Measurements from ENCODE around the gene ITGA7.

The ITGA7 gene

DNA sequence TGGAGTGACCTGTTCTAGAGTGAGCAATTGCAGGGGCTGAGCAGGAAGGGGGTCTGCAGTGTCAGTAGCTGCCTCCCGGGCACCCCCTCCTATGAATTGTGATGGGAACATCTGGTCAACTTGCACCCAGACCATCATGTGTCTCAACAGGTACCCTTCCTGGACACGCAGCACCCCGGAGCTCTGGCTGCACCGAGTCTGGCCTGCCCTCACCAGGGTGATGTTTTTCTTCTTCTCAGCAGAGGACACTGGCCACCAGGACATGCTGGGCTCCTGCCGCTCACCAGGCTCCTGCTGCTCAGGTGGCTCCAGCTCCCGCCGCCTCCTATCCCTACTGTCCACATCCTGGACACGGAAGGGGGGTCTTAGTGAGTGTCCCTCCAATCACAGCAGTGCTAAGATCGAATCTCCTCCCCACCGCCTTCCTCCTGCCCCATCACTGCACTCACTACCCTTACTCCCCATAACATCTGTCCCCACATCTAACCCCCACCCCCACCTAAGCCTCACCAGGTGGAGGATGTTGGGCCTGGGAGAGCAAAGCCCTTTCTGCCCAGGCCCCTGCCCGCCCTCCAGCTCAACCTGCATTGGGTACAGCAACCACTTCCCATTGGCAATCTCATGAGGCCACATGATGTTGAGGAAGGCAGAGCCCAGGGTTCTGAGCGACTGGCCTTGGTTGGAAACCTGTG, 14.9 kb downstream of the ITGA7 start:
- no peak overlapping the region for H3K27ac ChIP-seq
- TF ChIP-seq, protein P1, sequence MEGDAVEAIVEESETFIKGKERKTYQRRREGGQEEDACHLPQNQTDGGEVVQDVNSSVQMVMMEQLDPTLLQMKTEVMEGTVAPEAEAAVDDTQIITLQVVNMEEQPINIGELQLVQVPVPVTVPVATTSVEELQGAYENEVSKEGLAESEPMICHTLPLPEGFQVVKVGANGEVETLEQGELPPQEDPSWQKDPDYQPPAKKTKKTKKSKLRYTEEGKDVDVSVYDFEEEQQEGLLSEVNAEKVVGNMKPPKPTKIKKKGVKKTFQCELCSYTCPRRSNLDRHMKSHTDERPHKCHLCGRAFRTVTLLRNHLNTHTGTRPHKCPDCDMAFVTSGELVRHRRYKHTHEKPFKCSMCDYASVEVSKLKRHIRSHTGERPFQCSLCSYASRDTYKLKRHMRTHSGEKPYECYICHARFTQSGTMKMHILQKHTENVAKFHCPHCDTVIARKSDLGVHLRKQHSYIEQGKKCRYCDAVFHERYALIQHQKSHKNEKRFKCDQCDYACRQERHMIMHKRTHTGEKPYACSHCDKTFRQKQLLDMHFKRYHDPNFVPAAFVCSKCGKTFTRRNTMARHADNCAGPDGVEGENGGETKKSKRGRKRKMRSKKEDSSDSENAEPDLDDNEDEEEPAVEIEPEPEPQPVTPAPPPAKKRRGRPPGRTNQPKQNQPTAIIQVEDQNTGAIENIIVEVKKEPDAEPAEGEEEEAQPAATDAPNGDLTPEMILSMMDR (IDR thresholded peaks at IDR 0.05) = no peak
- TF ChIP-seq ZFX (IDR thresholded peaks at IDR 0.05; ENCODE audit: borderline replicate concordance) = no peak

DNA sequence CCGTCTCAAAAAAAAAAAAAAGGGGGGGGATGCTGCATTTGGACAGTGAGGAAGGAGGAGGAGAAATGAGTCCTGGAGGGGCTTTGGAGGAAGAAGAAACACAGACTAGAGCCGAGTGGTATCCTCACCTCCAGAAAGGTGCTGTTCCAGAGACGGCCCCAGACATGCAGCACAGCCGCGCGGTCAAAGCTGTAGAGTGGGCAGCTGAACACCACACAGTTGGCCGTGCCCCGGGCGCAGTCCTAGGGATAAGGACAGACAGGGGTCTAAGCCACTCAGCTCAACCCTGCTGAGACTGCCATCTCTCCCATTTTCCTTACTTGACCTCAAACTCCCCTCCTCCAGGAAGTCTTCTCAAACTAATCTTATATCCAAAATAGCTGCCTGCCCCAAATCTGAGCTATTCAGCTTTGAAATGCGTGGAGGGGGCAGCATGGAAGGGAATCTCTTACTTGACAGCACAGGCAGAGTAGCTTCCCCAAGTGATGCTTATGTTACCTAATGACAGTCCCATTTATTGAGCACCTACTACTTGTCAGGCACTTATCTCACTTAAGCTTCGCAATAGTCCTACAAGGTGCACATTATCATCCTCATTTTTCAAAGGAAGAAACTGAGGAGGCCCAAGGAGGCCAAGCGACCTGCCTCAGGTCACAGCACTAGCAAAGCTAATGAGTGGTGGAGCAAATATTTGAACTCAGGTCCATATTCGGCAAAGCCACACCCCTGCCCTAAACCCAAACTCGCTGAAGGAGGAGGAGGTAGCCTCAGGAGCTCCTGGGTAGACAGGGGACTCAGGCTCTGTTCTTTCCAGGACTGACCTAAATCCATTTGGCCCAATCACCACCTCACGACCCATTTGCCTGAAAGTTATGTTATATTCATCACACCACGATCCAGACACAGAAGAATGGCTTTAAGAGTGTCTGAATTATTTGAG, 18.7 kb downstream of the ITGA7 start:
- H3K27ac ChIP-seq = no peak overlapping the region; the same call in 1 of the 2 replicates
- no peak for TF ChIP-seq ZFX (IDR thresholded peaks at IDR 0.05; ENCODE audit: borderline replicate concordance)

DNA sequence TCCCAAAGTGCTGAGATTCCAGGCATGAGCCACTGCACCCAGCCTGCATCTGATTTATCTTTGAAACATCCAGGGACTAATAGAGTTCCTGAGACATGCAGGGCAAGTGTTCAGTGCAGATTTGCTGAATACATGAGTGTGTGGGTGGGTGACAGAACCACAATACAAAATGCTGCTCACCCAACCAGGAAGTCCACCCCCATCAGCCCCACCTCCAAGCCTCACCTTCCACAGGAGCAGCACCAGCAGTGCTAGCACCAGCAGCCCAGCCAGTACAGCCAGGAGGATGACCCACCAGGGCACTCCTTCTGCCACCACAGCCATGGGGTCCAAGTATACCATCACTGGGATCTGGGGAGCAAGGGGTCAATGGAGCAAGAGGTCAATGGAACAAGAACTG, 20.0 kb downstream of the ITGA7 start:
- TF ChIP-seq ZFX (IDR thresholded peaks at IDR 0.05; ENCODE audit: borderline replicate concordance) = no peak
- TF ChIP-seq, protein P1 (IDR thresholded peaks at IDR 0.05) = no peak
- no peak overlapping the region for H3K27ac ChIP-seq

DNA sequence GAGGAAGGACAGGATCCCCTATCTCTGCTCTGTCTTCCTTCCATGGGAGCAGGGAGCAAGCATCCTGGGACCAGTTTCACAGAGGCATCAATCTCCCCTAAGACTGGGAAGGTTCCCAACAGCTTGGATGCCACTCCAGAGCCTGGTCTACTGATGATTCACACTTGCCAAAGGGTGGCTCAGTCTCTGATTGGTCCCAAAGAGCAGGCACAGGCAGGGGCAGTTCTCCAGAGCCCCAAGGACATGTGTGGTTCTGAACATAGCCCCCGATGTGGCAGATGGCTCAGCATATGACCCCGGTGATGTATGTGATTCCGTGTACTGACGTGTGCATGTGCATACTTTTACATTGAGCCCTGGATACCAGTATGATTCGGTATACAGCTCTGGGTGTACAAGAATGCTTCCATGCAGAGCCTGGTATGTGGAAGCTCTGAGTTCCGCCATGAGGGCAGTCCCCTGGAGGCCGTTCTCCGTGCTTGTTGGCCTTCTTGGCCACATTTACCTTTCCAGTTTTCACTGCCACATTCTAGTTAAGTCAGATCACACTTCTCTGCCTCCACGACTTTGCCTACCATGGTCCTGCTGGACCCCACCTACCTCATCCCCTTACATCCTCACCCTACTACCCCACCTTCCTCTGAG, 21.2 kb downstream of the ITGA7 start:
- TF ChIP-seq, protein P1 (IDR thresholded peaks at IDR 0.05) = no peak
- TF ChIP-seq ZFX (IDR thresholded peaks at IDR 0.05; ENCODE audit: borderline replicate concordance) = no peak
- H3K27ac ChIP-seq = no peak overlapping the region

DNA sequence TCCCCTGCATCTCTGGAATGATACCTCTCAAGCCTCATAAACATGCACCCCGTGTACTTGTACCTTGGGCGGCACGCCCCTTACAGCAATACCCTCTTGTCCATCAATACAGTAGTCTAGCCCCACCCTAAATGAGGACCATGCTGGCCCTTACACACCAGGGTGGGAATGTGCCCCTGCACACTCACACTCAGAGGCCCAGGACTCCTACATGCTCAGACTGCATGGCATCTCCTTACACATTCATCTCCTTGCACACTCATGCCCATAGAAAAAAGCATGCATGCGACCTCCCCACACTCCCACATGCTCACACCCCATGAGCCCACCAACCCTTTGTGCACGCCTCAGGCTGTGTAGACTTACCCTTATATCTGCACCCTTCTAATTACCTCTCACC, 22.0 kb downstream of the ITGA7 start:
- TF ChIP-seq, protein P1 (IDR thresholded peaks at IDR 0.05) = no peak
- TF ChIP-seq ZFX (IDR thresholded peaks at IDR 0.05; ENCODE audit: borderline replicate concordance) = no peak
- no peak overlapping the region for H3K27ac ChIP-seq

DNA sequence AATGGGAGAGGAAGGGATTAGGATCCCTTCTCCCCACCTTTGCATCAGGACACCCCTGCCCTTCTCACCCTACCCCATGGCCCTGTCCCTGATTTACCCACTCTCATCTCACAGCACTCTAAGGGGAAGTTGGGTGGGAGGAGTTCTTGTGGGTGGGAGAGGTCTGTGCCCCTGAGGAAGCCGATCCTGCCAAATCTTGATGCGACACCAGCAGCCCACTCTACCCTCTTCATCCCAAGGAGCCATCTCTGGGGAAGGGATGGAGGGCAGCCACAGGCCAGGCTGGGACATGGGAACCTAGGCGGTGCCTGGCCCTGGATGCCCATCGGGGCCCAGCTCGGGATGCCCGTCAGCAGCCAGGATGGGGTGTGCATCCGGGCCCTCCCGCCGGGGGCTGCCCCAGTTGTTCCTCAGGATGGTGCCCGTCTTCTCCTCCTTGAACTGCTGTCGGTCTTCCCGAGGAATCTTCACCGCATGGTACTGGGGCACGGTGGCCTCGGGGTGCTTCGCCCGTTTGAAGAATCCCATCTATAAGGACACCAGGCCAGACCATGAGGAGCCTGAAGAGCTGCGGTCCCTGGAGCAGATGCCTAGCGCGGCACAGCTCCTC, 22.8 kb downstream of the ITGA7 start:
- TF ChIP-seq, protein P1 (IDR thresholded peaks at IDR 0.05) = no peak
- no peak for TF ChIP-seq ZFX (IDR thresholded peaks at IDR 0.05; ENCODE audit: borderline replicate concordance)
- H3K27ac ChIP-seq = no peak overlapping the region

DNA sequence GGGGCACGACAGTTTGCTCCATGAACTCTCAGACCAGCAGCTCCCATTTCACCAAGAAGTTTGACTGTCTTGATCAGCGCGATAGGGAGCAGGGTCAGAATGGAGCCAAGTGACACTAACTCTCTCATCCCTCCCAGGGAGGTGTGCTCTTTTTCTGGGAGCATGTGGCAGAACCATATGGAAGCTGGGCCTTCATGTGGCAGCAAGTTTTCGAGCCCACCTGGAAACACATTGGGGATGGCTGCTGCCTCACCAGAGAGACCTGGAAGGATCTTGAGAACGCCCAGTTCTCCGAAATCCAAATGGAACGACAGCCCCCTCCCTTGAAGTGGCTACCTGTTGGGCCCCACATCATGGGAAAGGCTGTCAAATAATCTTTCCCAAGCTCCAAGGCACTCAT, 24.0 kb downstream of the ITGA7 start:
- no peak for TF ChIP-seq ZFX (IDR thresholded peaks at IDR 0.05; ENCODE audit: borderline replicate concordance)
- TF ChIP-seq, protein P1 (IDR thresholded peaks at IDR 0.05) = no peak

More for the DNA sequence above, 24.0 kb downstream of the ITGA7 start:
- H3K27ac ChIP-seq = no peak overlapping the region
